H1 (cell line): ENCODE measurements around the gene LRRC4C.

ENCODE experiments used
- CBX8 ChIP-seq: fragments of 300-800, 300-1000 bp; sonication (generic); IDR thresholded peaks from 2 replicates; pipeline ENCODE4 v1.7.1; 2016; ENCODE audit warnings: low read depth, low read length, borderline replicate concordance
- CTCF ChIP-seq, 3 experiments: IDR thresholded peaks; 1 replicate in 2 of 3; 2 replicates in 1 of 3; pipeline versions ENCODE4 v1.5.1 to v1.6.1; 2011; ENCODE audit warnings: low read length in 3 of 3, mild to moderate bottlenecking in 3 of 3, inconsistent platforms in 2 of 3, low read depth in 1 of 3, moderate library complexity in 1 of 3; ENCODE audit not compliant: insufficient read depth in 1 of 3; ENCODE audit errors: control extremely low read depth in 1 of 3
- EP300 ChIP-seq, 2 experiments: IDR thresholded peaks; 1 replicate in 1 of 2; 2 replicates in 1 of 2; pipeline ENCODE4 v1.6.1; 2011 to 2012; ENCODE audit warnings: low read depth in 2 of 2, low read length in 2 of 2, mild to moderate bottlenecking in 2 of 2, borderline replicate concordance in 1 of 2, inconsistent platforms in 1 of 2, moderate library complexity in 1 of 2
- KDM1A ChIP-seq: fragments of 200-600, 300-600 bp; sonication (generic); IDR thresholded peaks from 2 replicates; pipeline ENCODE4 v1.7.1; 2016; ENCODE audit warnings: mild to moderate bottlenecking, low read length, borderline replicate concordance
- POLR2AphosphoS5 ChIP-seq: IDR thresholded peaks from 2 replicates; pipeline ENCODE4 v1.6.1; 2011; ENCODE audit warnings: low read depth, low read length

- TF ChIP-seq CTCF (IDR thresholded peaks at IDR 0.05; ENCODE audit: control extremely low read depth in 1 of 3, insufficient read depth in 1 of 3, low read depth in 1 of 3, low read length in 3 of 3) (no peak), KDM1A (no peak), CBX8 (no peak), EP300 (IDR thresholded peaks at IDR 0.05; ENCODE audit: borderline replicate concordance in 1 of 2, low read depth in 2 of 2, low read length in 2 of 2) (no peak), POLR2AphosphoS5 (no peak)
These were observed 1105.3 kb downstream of the LRRC4C start for GRCh38 chr11:40354121-40354520.
